GDM1 (cell line): ENCODE measurements around the gene PROSER2.

Source experiments
- DNase-seq: peaks from one replicate; lab custom pipeline; 2025; lab: John Stamatoyannopoulos, UW

PROSER2 gene

GRCh38 chr10:11823122-11823988 lies at the start of gene PROSER2:
Gene PROSER2 (plus strand): TSS chr10:11823356. CDS start chr10:11852078, 28,722 bp downstream.
- peak; percentile 30 for DNase-seq

- no peak for DNase-seq
These were observed 49.3 kb upstream of the PROSER2 start for GRCh38 chr10:11773761-11774441.

- no peak for DNase-seq
These were observed 47.7 kb upstream of the PROSER2 start for GRCh38 chr10:11775412-11775811.

DNA sequence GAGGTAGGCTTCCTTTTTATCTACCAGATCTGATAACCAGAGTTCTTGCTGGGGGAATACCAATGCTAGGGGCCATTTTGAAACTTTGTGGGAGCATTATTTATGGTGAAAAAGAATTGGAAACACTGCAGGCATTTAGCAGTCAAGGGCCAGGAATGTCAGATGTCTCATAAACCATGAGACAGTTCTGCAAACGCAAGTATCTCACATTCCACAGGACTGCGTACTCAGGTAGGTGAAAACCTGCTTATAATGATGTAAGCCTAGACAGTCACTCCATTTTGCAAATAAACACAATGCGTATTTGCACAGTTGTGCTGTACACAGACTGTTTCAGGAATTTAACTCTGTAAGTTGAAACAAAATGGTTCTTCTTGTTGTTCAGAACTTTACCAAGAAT lies 47.1 kb upstream of the PROSER2 start:
- DNase-seq, result no peak

DNA sequence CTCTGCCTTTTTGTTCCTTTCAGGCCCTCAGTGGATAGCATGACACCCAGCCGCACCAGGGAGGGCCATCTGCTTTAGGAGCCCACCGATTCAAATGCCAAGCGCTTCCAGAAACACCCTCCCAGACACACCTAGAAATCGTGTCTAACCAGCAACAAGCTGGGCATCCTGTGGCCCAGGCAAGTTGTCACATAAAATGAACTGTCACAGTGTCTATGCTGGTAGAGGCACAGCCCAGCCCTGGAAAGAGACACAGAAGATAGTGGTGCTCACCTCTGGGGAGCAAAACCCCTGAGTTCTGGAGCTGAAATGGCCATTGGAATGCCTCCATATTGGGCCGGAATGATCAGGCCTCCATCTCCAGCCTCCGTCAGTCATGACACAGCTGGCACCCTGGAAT lies 42.0 kb upstream of the PROSER2 start:
- no peak for DNase-seq

GRCh38 chr10:11782793-11783557 lies 40.2 kb upstream of the PROSER2 start:
- no peak for DNase-seq

DNA sequence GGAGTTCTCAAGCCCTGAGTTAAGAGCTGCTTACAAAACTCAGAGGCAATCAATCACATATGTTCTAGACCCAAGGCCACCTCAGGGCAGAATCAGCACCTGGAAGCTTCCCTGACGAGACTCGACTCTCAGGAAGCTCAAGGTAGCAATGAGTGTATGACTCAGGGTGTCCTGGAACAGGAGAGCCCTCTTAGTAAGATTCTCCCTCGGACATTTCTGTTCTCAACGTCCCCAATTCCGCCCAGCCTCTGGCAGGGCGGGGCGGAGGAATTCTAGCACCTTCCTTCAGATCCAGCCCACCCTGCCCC lies 39.6 kb upstream of the PROSER2 start:
- DNase-seq, result no peak

GRCh38 chr10:11787374-11787773 lies 35.8 kb upstream of the PROSER2 start:
- DNase-seq, result no peak

- DNase-seq, result no peak
These were observed 35.3 kb upstream of the PROSER2 start for GRCh38 chr10:11787846-11788245.

GRCh38 chr10:11789306-11789705 lies 33.9 kb upstream of the PROSER2 start:
- no peak for DNase-seq

- no peak for DNase-seq
These were observed 33.2 kb upstream of the PROSER2 start for GRCh38 chr10:11789956-11790355.

DNA sequence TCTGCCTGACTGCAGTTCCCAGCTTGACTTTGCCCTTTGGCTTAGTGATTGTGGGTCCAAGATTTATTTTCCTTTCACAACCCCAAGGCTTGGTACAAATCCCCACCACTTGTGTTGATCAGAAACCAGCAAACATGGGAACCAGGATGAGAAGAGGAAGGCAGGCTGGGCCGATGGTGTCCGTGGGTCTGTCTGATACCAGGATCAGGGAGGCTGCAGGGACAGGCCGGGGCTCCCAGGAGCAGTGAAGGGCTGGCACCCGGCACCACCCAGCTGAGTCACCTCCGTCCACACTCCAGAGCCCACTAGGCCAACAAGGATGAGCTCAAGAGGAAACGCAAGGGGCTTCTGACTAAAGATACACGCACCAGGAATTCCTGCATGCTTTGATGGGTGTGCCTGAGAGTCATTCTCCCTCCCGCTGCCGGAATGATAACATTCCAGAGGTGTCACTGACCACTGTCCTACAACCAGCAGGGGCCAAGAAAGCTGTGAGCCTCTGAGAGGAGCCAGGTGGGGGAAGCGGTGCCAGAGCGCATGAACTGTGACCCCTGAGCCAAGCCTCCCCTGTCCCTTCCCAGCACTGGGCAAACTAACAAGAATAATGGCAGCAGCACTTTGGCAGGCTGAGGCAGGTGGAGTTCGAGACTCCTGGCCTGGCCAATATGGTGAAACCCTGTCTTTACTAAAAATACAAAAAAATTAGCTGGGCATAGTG lies 29.2 kb upstream of the PROSER2 start:
- no peak for DNase-seq

GRCh38 chr10:11794566-11794965 lies 28.6 kb upstream of the PROSER2 start:
- DNase-seq, result no peak

DNA sequence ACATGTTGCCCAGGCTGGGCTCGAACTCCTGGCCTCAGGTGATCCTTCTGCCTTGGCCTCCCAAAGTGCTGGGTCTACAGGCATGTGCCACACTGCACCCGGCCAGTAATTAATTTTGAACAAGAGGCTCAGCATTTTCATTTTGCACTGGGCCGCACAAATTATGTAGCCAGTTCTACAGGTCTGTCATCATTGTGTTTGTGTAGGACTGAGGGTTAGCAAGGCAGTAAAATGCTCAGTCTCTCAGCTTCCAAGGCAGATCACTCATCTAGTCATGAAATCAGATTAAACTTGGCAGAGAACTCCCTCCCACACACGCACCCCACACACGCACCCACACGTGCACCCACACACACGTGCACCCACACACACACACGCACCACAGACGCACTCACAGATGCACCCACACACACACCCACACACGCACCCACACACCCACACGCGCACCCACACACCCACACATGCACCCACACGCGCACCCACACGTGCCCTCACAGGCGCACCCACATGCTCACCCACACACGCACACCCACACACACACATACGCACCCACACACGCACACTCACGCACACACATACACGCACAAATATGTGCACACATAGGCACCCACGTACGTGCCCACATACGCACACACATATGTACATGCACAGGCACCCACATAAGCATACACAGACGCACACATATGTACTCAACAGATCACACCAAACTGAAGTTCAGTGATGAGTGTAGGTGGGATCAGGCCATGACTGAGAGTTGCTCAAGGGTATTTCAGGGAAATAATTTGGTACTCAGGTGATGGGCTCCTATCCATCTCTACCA lies 27.8 kb upstream of the PROSER2 start:
- DNase-seq, result no peak

GRCh38 chr10:11796474-11796873 lies 26.7 kb upstream of the PROSER2 start:
- DNase-seq, result no peak

DNA sequence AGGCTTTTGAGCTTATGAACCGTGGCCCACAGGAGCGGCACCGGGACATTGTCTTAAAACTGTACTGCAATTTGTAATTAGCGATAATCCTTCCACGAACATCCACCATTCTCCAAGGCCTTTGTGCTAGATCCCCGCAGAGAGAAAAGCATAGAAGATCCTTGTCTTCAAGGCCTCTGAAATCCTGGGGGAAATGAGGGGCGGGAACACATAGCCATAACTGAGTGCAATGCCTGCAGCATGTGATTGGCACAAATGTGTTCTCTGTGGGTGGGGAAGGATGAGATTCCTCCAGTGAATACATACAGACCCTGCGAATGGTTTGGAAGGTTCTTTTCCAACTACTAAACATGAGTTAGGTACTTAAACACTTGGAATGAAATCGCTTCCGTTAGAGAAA lies 25.9 kb upstream of the PROSER2 start:
- DNase-seq, result no peak

DNA sequence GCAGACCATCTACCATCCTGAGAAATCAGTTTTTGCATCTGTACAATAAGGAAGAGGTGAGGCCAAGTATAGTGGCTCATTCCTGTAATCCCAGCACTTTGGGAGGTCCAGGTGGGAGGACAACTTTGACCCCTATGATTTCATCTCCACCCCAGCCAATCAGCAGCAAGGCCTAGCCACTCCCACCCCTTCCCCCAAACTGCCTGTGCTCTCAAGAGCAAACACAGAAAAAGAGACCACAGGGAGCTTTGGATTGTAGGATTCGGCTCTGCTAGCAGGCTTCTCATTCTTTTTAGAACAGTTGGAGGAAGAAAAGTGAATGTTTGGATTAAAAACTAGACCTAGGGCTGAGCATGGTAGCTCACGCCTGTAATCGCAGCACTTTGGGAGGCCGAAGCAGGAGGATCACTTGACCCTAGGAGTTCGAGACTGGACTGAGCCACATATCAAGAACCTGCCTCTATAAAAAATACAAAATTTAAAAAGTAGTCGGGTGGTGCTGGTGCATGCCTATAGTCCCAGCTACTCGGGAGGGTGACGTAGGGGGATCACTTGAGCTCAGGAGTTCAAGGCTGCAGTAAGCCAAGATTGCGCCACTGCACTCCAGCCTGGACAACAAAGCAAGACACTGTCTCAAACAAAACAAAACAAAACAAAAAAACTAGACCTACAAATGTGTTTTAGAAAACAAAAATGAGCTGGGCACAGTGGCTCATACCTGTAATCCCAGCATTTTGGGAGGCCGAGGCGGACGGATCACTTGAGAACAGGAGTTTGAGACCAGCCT lies 25.1 kb upstream of the PROSER2 start:
- no peak for DNase-seq

DNA sequence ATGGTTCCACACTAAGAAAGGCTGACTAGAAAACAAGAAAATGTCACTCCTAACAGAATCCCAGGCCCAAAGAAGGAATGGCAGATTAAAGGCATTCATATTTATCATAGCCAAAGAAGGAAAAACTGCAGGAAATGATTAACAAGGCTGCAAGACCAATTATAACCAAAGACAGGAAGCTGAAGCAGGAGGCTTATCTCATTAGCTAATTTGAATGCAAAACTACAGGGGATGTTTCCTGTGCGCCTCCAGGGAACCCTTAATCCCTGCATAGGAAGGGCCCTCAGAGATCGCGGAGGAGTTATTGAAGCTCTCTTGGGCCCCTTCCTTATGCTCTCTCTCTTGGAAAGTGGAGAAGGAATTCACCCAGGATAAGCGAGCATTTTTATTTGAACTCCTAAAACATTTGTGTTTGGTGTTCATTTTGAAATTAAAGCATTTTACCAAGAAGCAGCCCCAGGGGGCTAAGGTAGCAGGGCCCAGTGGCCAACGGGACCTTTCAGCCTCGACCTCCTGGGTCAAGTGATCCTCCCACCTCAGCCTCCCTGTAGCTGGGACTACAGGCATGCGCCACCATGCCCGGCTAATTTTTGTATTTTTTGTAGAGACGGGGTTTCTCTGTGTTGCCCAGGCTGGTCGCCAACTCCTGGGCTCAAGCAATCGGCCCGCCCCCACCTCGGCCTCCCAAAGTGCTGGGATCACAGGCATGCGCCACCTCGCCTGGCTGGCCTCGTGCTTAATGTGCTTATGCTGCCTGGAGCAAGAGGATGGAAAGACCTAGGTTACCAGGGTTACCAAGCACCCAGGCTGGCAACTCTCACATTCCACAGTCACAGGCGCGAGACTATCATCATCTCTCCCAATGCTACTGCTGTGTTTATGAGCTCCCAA lies 24.1 kb upstream of the PROSER2 start:
- DNase-seq, result peak; percentile 36

DNA sequence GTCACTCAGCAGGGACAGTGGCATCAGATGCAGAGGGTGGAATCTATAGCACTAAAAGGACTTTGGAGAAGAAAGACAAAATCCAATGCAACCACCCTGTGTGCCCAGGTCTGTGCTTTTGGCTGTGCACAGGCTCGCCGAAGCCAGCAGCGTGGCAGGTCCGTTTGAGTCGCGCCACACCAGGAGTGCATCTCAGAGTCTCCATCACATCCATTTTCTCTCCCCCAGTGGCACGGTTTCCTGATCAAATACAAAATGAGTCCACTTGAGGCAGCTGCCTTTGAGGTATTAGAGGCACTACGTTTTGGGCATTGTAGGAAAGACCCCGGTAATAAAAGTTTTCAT lies 23.4 kb upstream of the PROSER2 start:
- no peak for DNase-seq

DNA sequence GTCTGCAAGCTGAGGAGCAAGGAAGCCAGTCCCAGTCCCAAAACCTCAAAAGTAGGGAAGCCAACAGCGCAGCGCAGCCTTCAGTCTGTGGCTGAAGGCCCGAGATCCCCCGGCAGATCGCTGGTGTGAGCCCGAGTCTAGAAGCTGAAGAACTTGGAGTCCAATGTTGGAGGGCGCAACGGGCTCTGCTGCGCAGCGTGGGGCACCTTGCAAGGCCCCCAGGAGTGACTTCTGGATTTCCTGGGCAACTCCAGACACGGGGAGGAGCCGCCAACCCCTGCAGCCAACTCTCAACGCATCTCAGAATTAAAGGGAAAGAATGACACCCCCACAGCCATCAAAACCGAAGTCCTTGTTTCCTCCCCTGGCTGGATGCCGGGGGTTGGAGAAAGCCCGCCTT lies 18.8 kb upstream of the PROSER2 start:
- no peak for DNase-seq
